OCI-LY1 (cell line): ENCODE results near the gene UBR4.
A peak's percentile ranks its signal among the peaks of the same experiment; 100 is the strongest.
"Not testable (repeated sequence)": the region's sequence is repeated elsewhere in the genome, so short reads cannot be mapped to it uniquely, and the experiment has no call there.

Experiments used
- H2AFZ ChIP-seq: fragments of 200-600 bp; sonication (generic), shearing (Covaris generic); 2 replicates; pipeline ENCODE4 v1.6.0; 2014; ENCODE audit warnings: antibody characterized with exemption, mild to moderate bottlenecking, low read length
- H3F3A ChIP-seq: fragments of 200-600 bp; sonication (generic), shearing (Covaris generic); 2 replicates; pipeline ENCODE4 v1.6.0; 2014; ENCODE audit warnings: mild to moderate bottlenecking, antibody characterized with exemption, low read length, moderate library complexity; ENCODE audit not compliant: insufficient read depth
- H3K27ac ChIP-seq: fragments of 200-600 bp; sonication (generic); 2 replicates; pipeline ENCODE4 v1.5.1; 2014; ENCODE audit warnings: low read length, mixed run types, mild to moderate bottlenecking, low read depth; ENCODE audit not compliant: poor library complexity, severe bottlenecking
- H3K27me3 ChIP-seq: fragments of 200-600 bp; sonication (generic); 2 replicates; pipeline ENCODE4 v1.6.0; 2014; ENCODE audit warnings: antibody characterized with exemption, mild to moderate bottlenecking, low read length, moderate library complexity; ENCODE audit not compliant: insufficient read depth
- H3K36me3 ChIP-seq: fragments of 200-600 bp; sonication (generic); 2 replicates; pipeline ENCODE4 v1.6.1; 2014; ENCODE audit warnings: mild to moderate bottlenecking, antibody characterized with exemption, low read length, moderate library complexity, mixed read lengths; ENCODE audit not compliant: insufficient read depth
- H3K4me1 ChIP-seq: fragments of 200-600 bp; sonication (generic); 2 replicates; pipeline ENCODE4 v1.5.1; 2014; ENCODE audit warnings: mild to moderate bottlenecking, low read length, moderate library complexity; ENCODE audit not compliant: insufficient read depth, severe bottlenecking
- H3K4me2 ChIP-seq: fragments of 200-600 bp; sonication (generic), shearing (Covaris generic); 2 replicates; pipeline ENCODE4 v1.6.1; 2014; ENCODE audit warnings: low read length
- H3K4me3 ChIP-seq: fragments of 200-600 bp; sonication (generic); 2 replicates; pipeline ENCODE4 v1.5.1; 2014; ENCODE audit warnings: low read length, low read depth, mild to moderate bottlenecking, mixed read lengths; ENCODE audit not compliant: poor library complexity, severe bottlenecking
- H3K79me2 ChIP-seq: fragments of 200-600 bp; shearing (Covaris generic); 2 replicates; pipeline ENCODE4 v1.6.1; 2016; ENCODE audit warnings: mixed run types, low read length, mixed read lengths; ENCODE audit not compliant: insufficient read depth
- H3K9ac ChIP-seq: fragments of 200-600 bp; sonication (generic), shearing (Covaris generic); 2 replicates; pipeline ENCODE4 v1.6.1; 2014; ENCODE audit warnings: mild to moderate bottlenecking, low read length, mixed read lengths
- H3K9me2 ChIP-seq: fragments of 200-600 bp; sonication (generic), shearing (Covaris generic); 2 replicates; pipeline ENCODE4 v1.6.1; 2014; ENCODE audit warnings: low read depth, mild to moderate bottlenecking, low read length, mixed read lengths
- H3K9me3 ChIP-seq: fragments of 200-600 bp; shearing (Covaris generic); 2 replicates; pipeline ENCODE4 v1.6.1; 2014; ENCODE audit warnings: low read length, mixed read lengths
- H4K20me1 ChIP-seq: fragments of 200-600 bp; sonication (generic), shearing (Covaris generic); 2 replicates; pipeline ENCODE4 v1.6.0; 2016; ENCODE audit warnings: mild to moderate bottlenecking, low read length; ENCODE audit not compliant: insufficient read depth
- EZH2 ChIP-seq: fragments of 200-600 bp; sonication (generic), shearing (Covaris generic); IDR thresholded peaks from 2 replicates; pipeline ENCODE4 v1.8.0; 2017; ENCODE audit warnings: borderline replicate concordance, mixed run types, mild to moderate bottlenecking, antibody characterized with exemption, low read length, moderate library complexity, mixed read lengths
- TF ChIP-seq, protein P1 (sequence below): fragments of 200-600 bp; sonication (generic), shearing (Covaris generic); IDR thresholded peaks from 2 replicates; pipeline ENCODE4 v1.5.1; 2017; ENCODE audit warnings: mild to moderate bottlenecking, antibody characterized with exemption, low read length, moderate library complexity, mixed read lengths

The UBR4 gene

DNA sequence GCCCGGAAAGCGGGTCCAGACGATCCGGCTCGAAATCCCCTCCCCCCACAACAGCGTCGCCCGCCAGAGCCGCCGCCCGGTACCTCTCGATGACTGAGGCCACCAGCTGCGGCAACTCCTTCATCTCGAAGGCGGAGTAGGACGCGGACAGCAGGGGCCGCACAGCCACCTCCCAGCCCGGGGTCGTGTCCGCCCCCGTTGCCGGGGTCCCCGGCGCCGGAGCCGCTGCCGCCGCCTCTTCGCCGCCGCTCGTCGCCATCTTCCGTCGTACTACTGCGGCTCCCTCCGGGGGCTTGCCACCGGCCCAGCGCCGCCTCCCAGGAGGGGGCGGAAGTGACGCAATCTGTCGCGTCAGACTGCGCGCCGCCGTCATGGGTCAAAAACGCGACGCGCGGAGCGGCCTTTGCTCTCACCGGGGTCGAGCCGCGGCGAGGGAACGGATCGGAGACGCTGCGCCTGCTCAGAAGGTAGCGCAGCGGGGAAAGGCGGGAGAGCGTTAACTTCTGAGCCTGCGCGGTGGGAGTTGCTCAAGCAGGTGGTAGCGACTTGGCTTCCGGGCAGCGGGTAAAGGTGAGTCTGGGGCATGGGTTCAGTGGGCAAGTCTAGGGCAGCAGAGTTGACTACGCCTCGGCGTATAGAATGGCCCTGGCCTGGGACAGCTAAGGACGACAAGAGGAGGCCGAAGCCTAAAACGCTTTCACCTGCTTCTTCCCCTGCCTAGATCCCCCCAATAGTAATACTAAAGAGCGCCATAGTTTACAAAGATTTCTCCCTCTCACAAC, at the start of gene UBR4:
Gene UBR4 (minus strand): TSS at position 277 of the 782 bp plus-strand sequence. CDS start 18 bp downstream, at position 259.
- H3F3A ChIP-seq: no peaks in the 10 kb centered on the region
- H3K9me2 ChIP-seq: no peaks in the 10 kb centered on the region
- peaks cover 44% of the 10 kb centered on the region for H3K4me1 ChIP-seq
- peaks cover 76% of the 10 kb centered on the region for H3K79me2 ChIP-seq
- H3K9ac ChIP-seq: peak within 1 kb of the TSS; percentile 93
- H3K27me3 ChIP-seq: no peaks in the 10 kb centered on the region
- H3K9me3 ChIP-seq: no peaks in the 10 kb centered on the region
- TF ChIP-seq, protein P1, sequence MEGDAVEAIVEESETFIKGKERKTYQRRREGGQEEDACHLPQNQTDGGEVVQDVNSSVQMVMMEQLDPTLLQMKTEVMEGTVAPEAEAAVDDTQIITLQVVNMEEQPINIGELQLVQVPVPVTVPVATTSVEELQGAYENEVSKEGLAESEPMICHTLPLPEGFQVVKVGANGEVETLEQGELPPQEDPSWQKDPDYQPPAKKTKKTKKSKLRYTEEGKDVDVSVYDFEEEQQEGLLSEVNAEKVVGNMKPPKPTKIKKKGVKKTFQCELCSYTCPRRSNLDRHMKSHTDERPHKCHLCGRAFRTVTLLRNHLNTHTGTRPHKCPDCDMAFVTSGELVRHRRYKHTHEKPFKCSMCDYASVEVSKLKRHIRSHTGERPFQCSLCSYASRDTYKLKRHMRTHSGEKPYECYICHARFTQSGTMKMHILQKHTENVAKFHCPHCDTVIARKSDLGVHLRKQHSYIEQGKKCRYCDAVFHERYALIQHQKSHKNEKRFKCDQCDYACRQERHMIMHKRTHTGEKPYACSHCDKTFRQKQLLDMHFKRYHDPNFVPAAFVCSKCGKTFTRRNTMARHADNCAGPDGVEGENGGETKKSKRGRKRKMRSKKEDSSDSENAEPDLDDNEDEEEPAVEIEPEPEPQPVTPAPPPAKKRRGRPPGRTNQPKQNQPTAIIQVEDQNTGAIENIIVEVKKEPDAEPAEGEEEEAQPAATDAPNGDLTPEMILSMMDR: no peak
- TF ChIP-seq EZH2: no peak
- H4K20me1 ChIP-seq: no peaks in the 10 kb centered on the region
- peak within 1 kb of the TSS; percentile 69 for H3K27ac ChIP-seq
- H3K36me3 ChIP-seq: peaks cover 24% of the 10 kb centered on the region
- H2AFZ ChIP-seq: no peak within 1 kb of the TSS
- peak within 1 kb of the TSS; percentile 87 for H3K4me3 ChIP-seq
- H3K4me2 ChIP-seq: peak within 1 kb of the TSS; percentile 86

DNA sequence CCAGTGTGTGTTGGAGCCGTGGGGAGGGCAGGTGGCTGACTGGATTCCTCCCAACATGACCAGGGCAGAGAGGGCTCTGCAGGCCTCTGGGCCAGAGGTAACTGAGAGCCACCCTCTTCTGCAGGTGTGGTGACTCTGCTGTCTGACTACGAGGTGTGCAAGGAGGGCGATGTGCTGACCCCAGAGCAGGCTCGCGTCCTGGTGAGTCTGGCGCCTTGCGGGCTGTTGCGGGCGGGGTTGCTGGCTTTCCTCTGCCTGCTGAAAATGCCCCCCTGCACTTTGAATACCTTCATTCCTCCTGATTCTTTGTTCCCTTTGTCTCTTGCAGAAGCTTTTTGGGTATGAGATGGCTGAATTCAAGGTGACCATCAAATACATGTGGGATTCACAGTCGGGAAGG, 48.3 kb upstream of the UBR4 start:
- no peak overlapping the region for H3K27ac ChIP-seq

DNA sequence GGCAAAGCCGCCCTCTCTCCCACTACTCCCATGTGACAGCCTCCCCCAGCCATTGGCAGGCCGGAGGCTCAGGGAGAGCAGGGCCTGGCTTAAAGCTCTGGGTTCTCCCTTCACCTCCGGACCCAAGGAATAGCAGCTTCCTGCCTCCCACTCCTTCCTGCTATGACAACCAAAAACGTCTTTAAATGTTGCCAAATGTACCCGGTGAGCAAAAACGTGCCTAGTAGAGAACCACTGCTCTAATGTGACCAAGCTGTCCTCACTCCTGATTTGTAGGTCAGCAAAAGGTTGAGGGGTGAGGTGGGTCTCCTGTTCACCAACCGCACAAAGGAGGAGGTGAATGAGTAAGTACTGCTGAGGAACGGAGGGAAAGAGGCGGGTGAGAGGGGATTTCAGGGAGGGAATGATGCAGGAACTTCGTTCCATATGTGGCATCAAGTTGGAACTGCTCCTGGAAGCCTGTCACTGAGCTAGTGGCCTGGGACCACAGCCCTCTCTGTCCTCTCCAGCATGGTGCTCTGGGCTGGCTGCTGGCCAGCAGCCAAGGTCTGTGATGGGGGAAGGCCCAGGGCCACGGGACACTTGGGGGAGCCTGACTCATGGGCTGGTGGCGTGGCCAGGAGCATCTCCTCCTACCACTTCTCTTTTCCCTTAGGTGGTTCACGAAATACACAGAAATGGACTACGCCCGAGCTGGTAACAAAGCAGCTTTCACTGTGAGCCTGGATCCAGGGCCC, 47.3 kb upstream of the UBR4 start:
- Histone ChIP-seq H3K9me3 (no peaks in the 10 kb centered on the region), H3K79me2 (peaks cover 29% of the 10 kb centered on the region), H3K36me3 (peaks cover 72% of the 10 kb centered on the region), H3K9ac (no peak overlapping the region), H3K27me3 (no peaks in the 10 kb centered on the region), H3K4me1 (peaks cover 17% of the 10 kb centered on the region), H2AFZ (no peak overlapping the region), H3K4me2 (no peak overlapping the region), H3F3A (no peaks in the 10 kb centered on the region), H3K9me2 (no peaks in the 10 kb centered on the region), H4K20me1 (no peaks in the 10 kb centered on the region), H3K4me3 (no peak overlapping the region), H3K27ac (no peak overlapping the region)
- no peak for TF ChIP-seq EZH2
- TF ChIP-seq, protein P1: no peak

More for the DNA sequence above, 48.3 kb upstream of the UBR4 start:
- H3K36me3 ChIP-seq: peaks cover 72% of the 10 kb centered on the region
- no peaks in the 10 kb centered on the region for H3K27me3 ChIP-seq
- H3K9ac ChIP-seq: no peak overlapping the region
- TF ChIP-seq EZH2: no peak
- TF ChIP-seq, protein P1: no peak
- H3K4me3 ChIP-seq: no peak overlapping the region
- H3K79me2 ChIP-seq: peaks cover 19% of the 10 kb centered on the region
- H3K9me3 ChIP-seq: no peaks in the 10 kb centered on the region
- no peaks in the 10 kb centered on the region for H3K9me2 ChIP-seq
- no peak overlapping the region for H3K4me2 ChIP-seq
- no peaks in the 10 kb centered on the region for H4K20me1 ChIP-seq
- no peaks in the 10 kb centered on the region for H3F3A ChIP-seq
- no peak overlapping the region for H2AFZ ChIP-seq
- peaks cover 8% of the 10 kb centered on the region for H3K4me1 ChIP-seq

GRCh38 chr1:19256301-19256700, 46.2 kb upstream of the UBR4 start:
- not testable (repeated sequence) for H3K9me2 ChIP-seq, H2AFZ ChIP-seq, H3K9ac ChIP-seq, H3K4me2 ChIP-seq, H3K27ac ChIP-seq, H3K4me3 ChIP-seq, H3K9me3 ChIP-seq, H3F3A ChIP-seq, H4K20me1 ChIP-seq, H3K27me3 ChIP-seq
- peaks cover 72% of the 10 kb centered on the region for H3K36me3 ChIP-seq
- peaks cover 17% of the 10 kb centered on the region for H3K4me1 ChIP-seq
- peaks cover 37% of the 10 kb centered on the region for H3K79me2 ChIP-seq
